ENCODE measurements around the gene MPC2. TPM values are rescaled to one million over a fixed set of nuclear protein-coding genes. Genes with fewer than 3 reads are reported as not detected.
"Not testable (repeated sequence)": the region's sequence is repeated elsewhere in the genome, so short reads cannot be mapped to it uniquely, and the experiment has no call there.

MPC2 gene
- polyA plus RNA-seq, 4 donors, result 140 to 208 (median 170) TPM

DNA sequence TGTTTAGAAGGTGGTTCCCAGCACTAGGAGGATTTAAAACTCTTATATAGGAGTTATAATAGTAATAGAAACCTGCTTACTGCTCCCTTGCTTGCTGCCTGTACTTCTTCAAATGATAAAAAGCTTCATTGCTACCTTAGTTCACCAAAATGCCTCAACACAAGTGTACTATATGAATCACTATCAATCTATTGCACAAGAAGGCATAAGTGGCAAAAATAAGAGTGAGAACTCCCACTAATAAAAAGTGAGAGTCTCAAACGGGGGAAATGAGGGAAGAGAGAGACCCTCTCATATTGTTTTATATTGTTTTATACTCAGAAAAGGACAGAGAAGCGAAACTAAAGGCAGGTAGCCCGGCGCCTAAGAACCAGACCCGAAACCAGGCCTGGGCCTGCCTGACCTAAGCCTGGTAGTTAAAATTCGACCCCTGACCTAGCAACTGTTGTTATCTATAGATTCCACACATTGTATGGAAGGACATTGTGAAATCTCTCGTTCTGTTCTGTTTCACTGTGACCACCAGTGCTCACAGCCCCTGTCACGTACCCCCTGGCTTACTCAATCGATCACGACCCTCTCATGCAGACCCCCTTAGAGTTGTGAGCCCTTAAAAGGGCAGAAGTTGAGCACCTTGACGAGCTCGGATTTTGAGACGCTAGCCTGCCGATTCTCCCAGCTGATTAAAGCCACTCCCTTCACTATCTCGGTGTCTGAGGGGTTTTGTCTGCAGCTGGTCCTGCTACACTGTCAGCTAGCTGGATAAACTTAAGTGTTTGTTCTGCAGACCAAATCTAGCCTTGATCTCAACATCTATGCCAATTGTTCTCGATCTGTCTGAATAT, 67.5 kb downstream of the MPC2 start:
- H3K27me3 ChIP-seq (ENCODE audit: control insufficient read depth in 3 of 3, insufficient read depth in 3 of 3, low read length in 3 of 3); FAIRE-seq; H3K4me3 ChIP-seq (ENCODE audit: low read depth in 1 of 3, low read length in 3 of 3); H3K4me1 ChIP-seq (ENCODE audit: control insufficient read depth in 3 of 3, insufficient read depth in 2 of 3, low read depth in 1 of 3, low read length in 2 of 3); H3K9me3 ChIP-seq (ENCODE audit: control insufficient read depth in 2 of 2, insufficient read depth in 1 of 2, low read depth in 1 of 2, low read length in 1 of 2); DNase-seq; H3K27ac ChIP-seq (ENCODE audit: low read depth in 1 of 3, low read length in 2 of 3); H3K36me3 ChIP-seq (ENCODE audit: control insufficient read depth in 3 of 3, insufficient read depth in 2 of 3, low read depth in 1 of 3, low read length in 3 of 3): not testable (repeated sequence)
- 50 to 60% (median 55%) methylated on average over 16 of the region's 16 CpGs for WGBS, 3 donors

DNA sequence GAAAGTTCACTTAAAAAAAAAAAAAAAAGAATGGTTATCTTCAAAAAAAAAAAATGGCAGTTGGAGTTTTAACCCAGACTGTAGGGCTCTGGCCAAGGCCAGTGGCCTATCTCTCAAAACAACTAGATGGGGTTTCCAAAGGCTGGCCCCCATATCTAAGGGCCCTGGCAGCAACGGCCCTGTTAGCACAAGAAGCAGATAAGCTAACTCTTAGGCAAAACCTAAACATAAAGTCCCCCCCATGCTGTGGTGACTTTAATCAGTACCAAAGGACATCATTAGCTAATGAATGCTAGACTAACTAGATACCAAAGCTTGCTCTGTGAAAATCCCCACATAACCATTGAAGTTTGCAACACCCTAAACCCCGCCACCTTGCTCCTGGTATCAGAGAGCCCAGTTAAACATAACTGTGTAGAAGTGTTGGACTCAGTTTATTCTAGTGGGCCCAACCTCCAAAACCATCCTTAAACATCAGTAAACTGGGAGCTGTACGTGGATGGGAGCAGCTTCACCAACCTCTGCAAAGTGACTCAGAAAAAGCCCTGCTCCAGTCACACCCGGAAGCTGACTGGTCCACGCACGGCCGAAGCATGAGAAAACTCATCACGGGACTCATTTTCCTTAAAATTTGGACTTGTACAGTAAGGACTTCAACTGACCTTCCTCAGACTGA, 70.0 kb downstream of the MPC2 start:
- WGBS, 3 donors, result 90 to 94% (median 93%) methylated on average over 8 of the region's 8 CpGs

More for the DNA sequence above, 70.0 kb downstream of the MPC2 start:
- H3K27me3 ChIP-seq (ENCODE audit: control insufficient read depth in 3 of 3, insufficient read depth in 3 of 3, low read length in 3 of 3); H3K36me3 ChIP-seq (ENCODE audit: control insufficient read depth in 3 of 3, insufficient read depth in 2 of 3, low read depth in 1 of 3, low read length in 3 of 3); DNase-seq; FAIRE-seq; H3K27ac ChIP-seq (ENCODE audit: low read depth in 1 of 3, low read length in 2 of 3); H3K4me1 ChIP-seq (ENCODE audit: control insufficient read depth in 3 of 3, insufficient read depth in 2 of 3, low read depth in 1 of 3, low read length in 2 of 3); H3K4me3 ChIP-seq (ENCODE audit: low read depth in 1 of 3, low read length in 3 of 3); H3K9me3 ChIP-seq (ENCODE audit: control insufficient read depth in 2 of 2, insufficient read depth in 1 of 2, low read depth in 1 of 2, low read length in 1 of 2): not testable (repeated sequence)

Other genes with a start within 250 kb of the MPC2 start
- gene MPZL1, start 215.1 kb downstream of the MPC2 start, polyA plus RNA-seq, result 100 to 1,000 TPM in 1 of 4 donors, 10 to 100 TPM in 1, 1 to 10 TPM in 2; 8.1 to 107 (median 31.4) TPM
- gene ADCY10, start 22.9 kb downstream of the MPC2 start, polyA plus RNA-seq, result 1 to 10 TPM in 1 of 4 donors, under 1 TPM in 2, not detected in 1; 0.15 to 1.1 (median 0.40) TPM
- gene DCAF6, start 389 bp downstream of the MPC2 start, polyA plus RNA-seq, result 10 to 100 TPM; 28.9 to 63.2 (median 35.6) TPM
- 1 to 10 TPM in 2 of 4 donors, under 1 TPM in 2; under 0.01 to 4.1 (median 1.9) TPM for gene GPR161, start 199.9 kb upstream of the MPC2 start, polyA plus RNA-seq
- 10 to 100 TPM; 21.2 to 29.7 (median 23.5) TPM for gene TIPRL, start 241.9 kb upstream of the MPC2 start, polyA plus RNA-seq